Measurements from ENCODE around the gene BCAR3.

Gene BCAR3

DNA sequence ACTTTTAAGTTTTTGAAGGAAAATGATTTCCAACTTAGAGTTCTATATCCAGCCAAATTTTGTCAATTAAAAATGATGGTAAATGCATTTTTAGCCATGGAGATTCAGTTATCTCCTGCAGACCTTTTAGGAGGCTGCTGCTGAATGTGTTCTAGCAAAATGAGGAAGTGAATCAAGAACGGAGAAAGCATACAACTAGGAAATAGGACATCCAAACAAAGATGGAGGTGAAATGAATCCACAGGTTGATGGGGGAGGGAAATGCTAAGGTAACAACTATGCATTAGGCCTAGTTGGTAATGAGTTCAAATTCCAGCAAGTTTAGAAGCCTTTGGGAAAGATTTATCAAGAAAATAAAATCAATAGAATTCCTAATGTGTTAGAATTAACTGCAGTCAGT lies 153.2 kb downstream of the BCAR3 start:
- DNase-seq, result no peak

GRCh38 chr1:93526431-93526830 lies 155.2 kb downstream of the BCAR3 start:
- no peak for DNase-seq

DNA sequence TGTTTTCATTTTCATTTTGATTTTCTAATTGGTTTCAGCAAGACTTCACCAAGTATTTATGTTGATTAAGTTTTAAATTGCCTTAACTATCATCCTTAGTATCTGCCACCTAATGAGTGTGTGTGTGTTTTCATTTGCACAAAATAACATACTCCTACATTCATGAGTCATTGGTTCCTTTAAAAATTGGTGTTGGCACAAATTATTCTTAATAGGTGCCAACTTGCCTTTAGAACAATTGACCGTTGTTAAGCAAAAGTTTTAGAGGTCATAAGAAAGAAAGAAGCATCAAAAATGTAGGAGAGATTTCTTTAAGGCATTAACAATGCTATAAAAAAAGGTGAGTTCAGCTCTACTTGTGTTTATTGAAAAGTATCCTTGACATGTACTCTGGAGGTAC lies 156.2 kb downstream of the BCAR3 start:
- DNase-seq, result no peak

DNA sequence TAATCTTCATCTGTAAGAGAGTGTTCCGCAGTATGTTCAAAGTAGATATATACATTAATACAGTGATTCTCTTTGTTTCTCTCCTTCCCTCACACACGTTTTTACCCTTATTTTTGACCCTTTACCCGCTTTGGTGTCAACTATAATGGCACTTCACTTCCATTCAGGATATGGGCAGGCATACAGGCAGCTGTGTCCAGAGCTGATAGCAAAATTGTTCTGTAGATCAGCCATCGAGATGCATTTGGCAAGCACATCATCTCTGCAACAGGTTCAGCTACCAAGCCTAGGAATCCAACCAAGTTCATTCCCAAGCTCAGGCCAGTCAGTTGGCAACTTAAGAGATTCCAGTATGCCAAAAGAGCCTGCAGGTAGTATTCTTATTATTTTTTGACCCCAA lies 158.9 kb downstream of the BCAR3 start:
- no peak for DNase-seq

DNA sequence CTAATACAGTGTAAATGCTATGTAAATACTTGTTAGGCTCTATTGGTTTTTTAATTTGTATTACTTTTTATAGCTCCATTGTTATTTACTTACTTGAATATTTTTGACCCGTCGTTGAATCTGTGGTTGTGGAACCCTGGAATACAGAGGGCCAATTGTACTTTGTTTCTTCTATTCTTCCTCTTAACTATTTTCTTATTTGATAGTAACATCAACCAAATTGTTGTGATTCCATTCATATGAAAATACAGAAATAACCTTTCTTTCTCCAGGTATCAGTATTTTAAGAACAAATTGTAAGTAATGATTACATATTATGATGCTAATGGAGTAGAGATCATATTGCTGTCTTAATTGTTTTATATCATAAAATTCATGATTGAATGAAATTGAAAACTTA lies 160.0 kb downstream of the BCAR3 start:
- no peak for DNase-seq

DNA sequence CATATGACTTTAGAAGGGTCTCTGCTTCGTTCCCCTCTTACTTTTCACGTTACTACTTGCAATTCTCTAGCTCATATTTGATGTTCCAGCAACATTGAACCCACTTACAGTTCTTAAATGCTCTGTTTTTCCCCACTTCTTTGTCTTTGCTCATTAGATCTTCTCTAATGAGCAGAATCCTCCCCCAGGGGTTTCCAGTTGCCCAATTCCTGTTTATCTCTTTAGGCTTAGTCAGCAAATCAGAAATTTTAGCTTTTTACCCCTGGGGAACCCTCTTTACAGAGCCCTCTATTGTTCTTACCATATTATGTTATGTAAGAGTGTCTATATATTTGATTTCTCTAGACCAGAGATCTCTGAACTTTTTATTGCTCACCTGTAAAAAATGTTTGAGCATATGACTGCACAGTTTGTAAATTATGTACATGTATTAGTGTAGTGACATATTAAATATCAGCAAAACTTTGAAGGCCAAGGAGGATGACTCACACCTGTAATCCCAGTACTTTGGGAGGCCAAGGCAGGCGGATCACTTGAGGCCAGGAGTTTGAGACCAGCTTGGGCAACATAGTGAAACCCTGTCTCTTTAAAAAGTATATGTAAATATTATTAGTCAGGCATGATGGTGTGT lies 162.3 kb downstream of the BCAR3 start:
- peak; percentile 78 for DNase-seq

DNA sequence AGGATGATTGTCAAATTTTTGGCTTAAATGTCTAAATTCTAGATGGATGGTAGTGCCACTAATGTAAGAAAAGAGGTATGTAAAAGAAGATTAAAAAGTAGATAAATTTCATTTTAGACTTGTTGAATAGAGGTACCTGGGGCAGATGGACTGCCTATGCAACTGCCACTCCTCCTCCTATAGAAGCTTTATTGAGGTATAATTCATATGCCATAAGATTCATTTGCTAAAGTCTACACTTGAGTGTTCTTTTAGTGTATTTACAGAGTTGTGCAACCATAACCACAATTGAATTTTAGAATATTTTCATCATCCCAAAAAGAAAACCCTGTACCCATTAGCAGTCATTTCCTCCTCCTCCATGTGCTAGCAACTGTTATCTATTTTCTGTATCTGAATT lies 163.1 kb downstream of the BCAR3 start:
- DNase-seq, result no peak

GRCh38 chr1:93516164-93516563 lies 165.5 kb downstream of the BCAR3 start:
- DNase-seq, result no peak
